NCI-H774 (cell line): ENCODE results near the gene PI4KB.
A peak's percentile ranks its signal among the peaks of the same experiment; 100 is the strongest.
"Not testable (repeated sequence)": the region's sequence is repeated elsewhere in the genome, so short reads cannot be mapped to it uniquely, and the experiment has no call there.

Experiments used
- DNase-seq: peaks from one replicate; lab custom pipeline; 2025; lab: John Stamatoyannopoulos, UW

Gene PI4KB

GRCh38 chr1:151327223-151327902 is at the start of gene PI4KB:
Gene PI4KB (minus strand): TSS chr1:151327416. CDS start chr1:151316481, 10,935 bp downstream.
- DNase-seq = peak; percentile 97

GRCh38 chr1:151373196-151373595 is 46.0 kb upstream of the PI4KB start:
- DNase-seq = no peak

DNA sequence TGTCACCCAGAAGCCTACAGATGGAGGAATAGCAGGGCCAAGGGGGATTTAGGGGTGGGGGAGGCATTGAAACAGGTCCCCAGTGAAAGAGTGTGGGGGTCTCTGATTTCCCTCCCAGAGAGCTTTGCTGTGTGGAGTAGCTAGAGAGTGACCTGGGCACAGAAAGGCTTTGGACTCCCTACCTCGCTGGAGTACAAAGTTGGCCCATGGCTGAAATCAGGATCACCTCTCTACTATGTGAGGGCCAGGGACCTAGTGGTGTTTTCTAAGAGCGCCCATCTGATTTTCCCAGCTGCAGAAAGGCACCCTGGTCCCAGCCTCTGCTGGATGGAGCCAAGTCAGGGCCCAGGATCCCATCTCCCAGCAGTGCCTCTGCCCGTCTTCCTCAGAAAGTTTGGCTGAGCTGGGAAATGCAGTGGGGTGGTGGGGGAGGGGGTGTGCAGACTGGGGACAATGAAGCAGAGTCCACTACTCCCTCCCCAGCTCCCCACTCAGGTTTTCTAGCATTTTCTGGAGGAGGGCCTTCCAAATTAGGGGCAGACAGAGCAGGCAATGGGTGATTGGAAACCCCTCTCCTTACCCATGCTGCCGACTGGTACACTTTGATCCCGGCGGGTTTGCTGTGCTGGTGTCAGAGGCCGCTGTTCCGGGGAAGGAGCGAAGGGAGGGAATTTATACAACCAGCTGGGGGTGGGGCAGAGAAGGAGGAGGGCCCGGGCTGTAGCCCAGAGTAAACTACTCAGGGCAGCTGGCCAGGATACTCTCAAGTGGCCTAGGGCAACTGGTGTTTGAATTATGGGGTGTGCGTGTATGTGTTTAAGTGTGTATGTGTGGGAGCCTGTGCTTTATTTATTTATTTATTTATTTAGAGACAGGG is 45.1 kb upstream of the PI4KB start, which contains the start of gene SELENBP1:
Gene SELENBP1 (minus strand): TSS at position 648 of the 877 bp plus-strand sequence. CDS start 64 bp downstream, at position 584.
- peak; percentile 88 for DNase-seq

GRCh38 chr1:151371370-151372057 is 44.3 kb upstream of the PI4KB start:
- peak; percentile 77 for DNase-seq

DNA sequence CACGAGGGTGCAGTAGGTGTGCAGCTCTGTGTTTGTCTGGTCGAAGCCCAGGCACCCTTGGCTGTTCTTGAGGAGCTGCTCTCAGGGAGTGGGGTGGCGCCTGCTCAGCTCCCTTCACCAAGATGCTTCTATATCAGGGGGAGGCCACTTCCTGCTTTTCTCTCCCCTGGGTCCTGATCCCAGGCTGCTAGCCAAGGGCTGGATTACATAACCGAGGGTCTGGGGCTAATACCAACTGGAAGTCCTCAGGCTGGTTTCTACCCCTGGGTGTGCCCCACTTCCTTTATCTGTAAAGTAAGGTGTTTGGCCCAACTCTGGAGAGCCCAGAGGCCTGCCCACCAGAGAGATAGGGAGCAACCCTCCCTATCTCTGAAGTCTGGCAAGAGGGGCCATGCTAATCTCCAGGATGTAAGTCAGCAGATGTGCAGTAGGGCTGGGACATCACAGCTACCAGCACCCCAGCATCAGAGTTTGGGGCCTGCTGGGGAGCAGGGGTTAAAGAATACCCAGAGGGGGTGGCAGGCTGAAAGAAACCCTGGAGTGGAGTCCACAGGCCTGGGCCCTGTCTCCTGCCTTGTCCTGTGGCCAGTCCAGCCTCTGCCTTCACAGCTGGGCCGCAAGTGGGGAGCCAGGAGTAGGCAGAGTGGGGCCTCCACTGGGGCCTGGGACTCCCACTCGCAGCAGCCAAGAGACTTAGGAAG is 43.1 kb upstream of the PI4KB start:
- no peak for DNase-seq

GRCh38 chr1:151369621-151370048 is 42.4 kb upstream of the PI4KB start:
- no peak for DNase-seq

GRCh38 chr1:151369302-151369610 is 42.0 kb upstream of the PI4KB start:
- no peak for DNase-seq

DNA sequence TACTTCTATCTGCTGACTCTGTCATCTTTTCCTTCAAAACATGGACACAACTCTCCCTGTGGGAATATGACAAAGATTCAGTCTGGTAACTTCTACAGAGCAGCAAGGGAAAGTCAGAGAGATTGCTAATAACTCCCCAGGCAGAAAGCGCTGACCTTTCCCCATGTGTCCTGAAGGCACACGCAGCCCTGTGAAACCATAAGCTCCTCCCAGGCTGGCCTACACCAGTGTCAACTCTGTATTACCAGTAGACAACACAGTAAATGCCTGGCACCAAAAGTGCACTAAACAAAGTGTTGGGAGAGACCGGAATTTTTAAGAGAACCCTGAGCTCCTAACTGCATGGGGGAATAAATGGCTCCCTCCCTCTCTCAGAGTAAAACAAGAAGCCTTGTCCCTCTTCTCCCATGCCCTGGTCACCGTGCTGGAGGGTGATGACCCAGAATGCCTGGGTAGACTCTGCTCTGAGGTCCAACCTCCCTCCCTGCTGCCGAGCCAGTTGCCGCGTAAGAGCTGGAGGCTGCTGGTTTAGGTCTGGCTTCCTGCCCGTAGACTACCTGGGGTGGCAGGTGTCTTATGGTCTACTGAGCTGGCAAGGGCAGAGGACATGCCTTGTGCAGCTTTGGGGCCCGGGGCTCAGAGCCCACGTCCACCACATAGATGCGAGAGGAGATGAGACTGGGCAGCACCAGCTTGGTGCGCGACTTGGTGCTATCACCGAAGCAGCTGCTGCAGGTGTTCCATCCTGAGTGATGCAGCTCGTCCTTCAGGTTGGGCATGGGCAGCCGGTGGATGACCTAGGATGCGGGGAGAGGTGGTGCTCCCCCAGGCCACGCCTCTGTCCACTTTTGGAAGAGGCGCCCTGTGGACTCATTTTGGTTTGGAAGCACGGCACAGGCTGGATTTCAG is 41.4 kb upstream of the PI4KB start:
- DNase-seq = peak; percentile 17

GRCh38 chr1:151367658-151368392 is 40.6 kb upstream of the PI4KB start:
- DNase-seq = no peak

DNA sequence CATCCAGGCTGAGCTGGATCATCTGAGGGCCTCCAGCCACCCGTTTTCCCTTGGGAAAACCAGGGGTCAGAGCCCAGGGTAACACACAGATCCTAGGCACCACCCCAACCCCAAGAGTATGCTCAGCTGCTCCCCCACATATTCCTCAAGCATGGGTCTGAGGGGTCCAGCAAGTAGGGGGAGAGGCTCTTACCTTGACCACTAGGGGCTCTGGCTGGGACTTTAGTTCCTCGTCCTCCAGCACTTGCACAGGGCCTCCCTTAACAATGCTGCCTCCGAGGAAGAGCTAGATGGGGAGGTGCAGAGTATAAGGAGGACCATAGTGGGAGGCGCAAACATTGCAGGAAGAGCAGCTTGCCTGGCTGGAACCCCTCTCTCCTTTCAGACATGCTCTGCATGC is 37.8 kb upstream of the PI4KB start:
- DNase-seq = no peak

- DNase-seq = no peak
Observed at GRCh38 chr1:151362308-151363155, 35.3 kb upstream of the PI4KB start.

DNA sequence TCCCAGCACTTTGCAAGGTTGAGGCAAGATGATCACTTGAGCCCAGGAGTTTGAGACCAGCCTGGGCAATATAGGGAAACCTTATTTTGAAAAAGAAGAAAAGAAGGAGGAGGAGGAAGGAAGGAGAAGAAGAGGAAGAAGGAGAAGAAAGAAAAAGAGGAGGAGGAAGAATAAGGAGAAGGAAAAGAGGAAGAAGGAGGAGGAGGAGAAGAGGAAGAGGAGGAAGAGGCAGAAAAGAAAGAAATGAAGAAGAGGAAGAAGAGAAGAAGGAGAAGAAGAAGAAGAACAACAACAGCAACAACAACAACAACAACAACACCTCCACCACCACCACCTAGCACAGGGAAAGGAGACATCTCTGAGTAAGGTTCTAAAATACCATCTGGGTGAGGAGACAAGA is 34.7 kb upstream of the PI4KB start:
- DNase-seq = no peak

DNA sequence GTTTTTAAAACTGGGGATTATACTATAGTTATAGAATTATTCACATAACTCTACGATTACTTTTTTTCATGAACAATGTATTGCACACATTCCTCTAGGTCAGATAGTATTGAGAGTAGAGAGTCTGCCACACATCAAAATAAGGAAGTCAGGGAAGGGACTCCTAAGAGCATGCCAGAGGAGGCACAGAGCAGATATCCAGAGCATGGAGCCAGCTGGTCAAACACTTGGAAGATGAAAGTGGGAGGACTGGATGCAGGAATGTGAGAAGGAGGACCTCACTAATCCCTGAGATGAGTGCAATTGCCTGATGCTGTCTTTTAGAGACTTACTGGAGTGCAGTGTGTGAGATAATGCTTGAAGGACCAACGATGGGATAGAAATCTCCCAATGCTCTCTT is 29.5 kb upstream of the PI4KB start:
- no peak for DNase-seq

- no peak for DNase-seq
Observed at GRCh38 chr1:151352021-151352718, 25.0 kb upstream of the PI4KB start.

DNA sequence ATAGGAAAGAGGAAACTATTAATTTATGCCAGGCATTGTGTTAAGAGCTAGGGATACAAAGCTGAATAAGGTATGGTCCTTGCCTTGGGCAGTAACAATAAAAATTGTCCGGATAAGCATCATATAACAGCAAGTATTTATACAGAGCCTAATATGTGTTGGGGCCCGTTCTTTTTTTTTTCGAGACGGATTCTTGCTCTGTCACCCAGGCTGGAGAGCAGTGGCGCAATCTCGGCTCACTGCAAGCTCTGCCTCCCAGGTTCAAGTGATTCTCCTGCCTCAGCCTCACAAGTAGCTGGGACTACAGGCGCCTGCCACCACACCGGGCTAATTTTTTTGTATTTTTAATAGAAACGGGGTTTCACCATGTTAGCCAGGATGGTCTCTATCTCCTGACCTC is 23.1 kb upstream of the PI4KB start:
- not testable (repeated sequence) for DNase-seq

DNA sequence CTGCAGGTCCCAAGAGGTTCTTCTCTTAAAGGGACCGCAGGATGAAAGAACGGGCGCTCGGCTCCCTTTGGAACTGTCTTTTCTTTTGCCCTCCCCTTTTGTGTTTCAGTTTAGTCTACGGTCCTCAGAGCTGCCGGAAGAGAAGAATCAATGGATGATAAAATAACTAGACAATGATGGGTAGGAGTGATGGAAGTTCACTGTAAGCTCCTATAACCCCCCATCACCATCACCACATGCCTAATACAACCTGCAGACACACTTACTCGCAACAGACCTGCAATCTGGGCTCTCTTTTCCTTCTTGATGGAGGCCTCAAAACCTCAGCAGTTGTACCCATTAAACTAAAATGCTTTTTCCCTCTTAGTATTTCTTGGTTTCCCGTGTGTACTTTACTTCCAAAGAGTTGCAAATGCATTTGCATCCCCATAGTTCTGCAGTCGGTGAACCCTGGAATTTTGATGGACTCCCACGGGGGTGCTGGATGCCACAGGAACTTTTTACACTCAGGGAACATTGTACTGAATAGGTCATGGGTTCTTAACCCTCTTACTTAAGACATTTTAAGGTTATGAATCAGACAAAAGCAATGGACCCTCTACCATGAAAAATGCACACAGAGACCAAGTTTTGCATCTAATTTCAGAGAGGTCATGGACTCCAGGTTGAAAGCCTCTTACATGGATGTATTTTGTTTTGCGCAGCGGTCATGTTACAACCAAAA is 20.5 kb upstream of the PI4KB start:
- DNase-seq = no peak

DNA sequence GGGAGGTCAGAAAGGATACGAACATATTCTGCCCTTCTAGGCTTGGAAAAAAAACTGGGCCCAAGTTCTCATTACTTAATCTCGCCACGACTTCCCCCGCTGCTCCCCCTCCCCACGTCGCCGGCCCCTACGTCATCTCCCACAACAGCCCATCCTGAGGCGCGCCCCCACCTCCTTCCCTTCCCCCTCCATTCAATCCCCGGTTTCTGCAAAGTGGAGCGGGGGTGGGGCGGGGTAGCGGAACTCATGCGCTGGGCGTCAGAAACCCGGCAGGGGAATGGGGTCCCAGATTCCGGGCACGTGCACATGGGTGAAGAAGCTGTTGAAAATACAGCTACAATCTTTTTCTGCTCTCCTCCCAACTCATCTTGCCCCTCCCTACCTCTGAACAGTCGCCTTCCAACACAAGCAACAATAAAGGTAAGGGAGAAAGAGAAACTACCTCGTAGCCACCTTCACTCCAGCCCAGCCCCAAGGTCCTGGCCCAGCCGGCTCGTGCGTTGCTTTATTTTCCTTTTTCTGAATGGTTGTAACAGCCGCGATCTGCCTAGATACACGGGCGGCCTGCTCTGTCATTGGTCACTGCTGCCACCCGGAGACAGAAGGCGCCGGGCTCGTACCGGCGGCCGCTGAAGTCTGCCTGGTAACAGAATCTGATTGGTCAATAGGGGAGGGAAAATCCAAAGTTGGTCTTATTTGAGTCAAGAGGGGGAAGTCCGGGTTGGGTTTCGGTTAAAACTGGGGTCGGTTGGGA is 19.7 kb upstream of the PI4KB start, which contains the start of gene RFX5:
Gene RFX5 (minus strand): TSS at position 484 of the 754 bp plus-strand sequence. CDS start 932 bp downstream, outside the sequence.
- DNase-seq = peak; percentile 97
